Thyroid gland (tissue), 4 donors: ENCODE data around the gene SMURF1. TPM values are rescaled to one million over a fixed set of nuclear protein-coding genes. Genes with fewer than 3 reads are reported as not detected.

Experiments used
- DNase-seq, 2 donors: peaks; one replicate each; pipeline ENCODE4 v3.0.0-alpha.2; 2019
- H3K27ac ChIP-seq, 3 donors: fragments of 200-600 bp; sonication (generic); 1 replicate in 2 of 3; 2 replicates in 1 of 3; pipeline ENCODE4 v1.5.1; 2016 to 2019; ENCODE audit warnings: mild to moderate bottlenecking in 1 of 3, moderate library complexity in 1 of 3
- H3K27me3 ChIP-seq: fragments of 200-600 bp; sonication (generic); one replicate; pipeline ENCODE4 v1.5.1; 2019
- H3K36me3 ChIP-seq, 2 donors: fragments of 200-600 bp; sonication (generic); one replicate each; pipeline ENCODE4 v1.5.1; 2016 to 2019
- H3K4me1 ChIP-seq, 2 donors: fragments of 200-600 bp; sonication (generic); one replicate each; pipeline ENCODE4 v1.5.1; 2017 to 2019
- H3K4me3 ChIP-seq, 3 donors: fragments of 200-600 bp; sonication (generic); replicated peaks in 1 of 3; 1 replicate in 2 of 3; 2 replicates in 1 of 3; pipeline ENCODE4 v1.5.1; 2016; ENCODE audit warnings: mild to moderate bottlenecking in 1 of 3
- H3K9me3 ChIP-seq: fragments of 200-600 bp; sonication (generic); one replicate; pipeline ENCODE4 v1.5.1; 2017
- CTCF ChIP-seq, 6 experiments: fragments of 200-600 bp in 3 of 6; fragments of 450-650 bp in 3 of 6; sonication (generic) in 3 of 6; IDR thresholded peaks; one replicate each; pipeline ENCODE4 v1.5.1; 2016 to 2019; ENCODE audit warnings: antibody characterized with exemption in 6 of 6, mild to moderate bottlenecking in 2 of 6, inconsistent platforms in 1 of 6, moderate library complexity in 1 of 6
- POLR2A ChIP-seq, 2 donors: fragments of 450-650 bp; IDR thresholded peaks; one replicate each; pipeline ENCODE4 v1.6.1; 2017; ENCODE audit warnings: antibody characterized with exemption in 2 of 2, mild to moderate bottlenecking in 2 of 2, moderate library complexity in 1 of 2
- WGBS, 2 donors: methylation state at CpG; one replicate each; pipeline ENCODE4 v1.1.5; 2017; 5-methylcytosine and 5-hydroxymethylcytosine counted together
- intact Hi-C: fragments of 100-400 bp; cut with DNase I; formaldehyde crosslinking; loops from one replicate; pipeline ENCODE4 v1.15.1; 2023
- total RNA-seq, 4 donors: library from RNA; depleted of rRNA; stranded (reverse); fragments of >200 nt; gene quantifications; one replicate each; pipeline ENCODE4 v1.2.3, GENCODE V29; 2016

The SMURF1 gene
- total RNA-seq, 4 donors from 2014 or later: 13.9 to 20.6 (median 16.7) TPM

- 90 to 92% methylated on average over 1 of the region's 1 CpG for WGBS, 2 donors
- no peak for TF ChIP-seq POLR2A (IDR thresholded peaks at IDR 0.05)
- no peak for TF ChIP-seq CTCF (IDR thresholded peaks at IDR 0.05)
- Histone ChIP-seq H3K27ac (no peak overlapping the region), H3K4me3 (no peak overlapping the region), H3K4me1 (peaks cover 13 to 15% of the 10 kb centered on the region in 2 donors), H3K9me3 (no peaks in the 10 kb centered on the region), H3K27me3 (no peaks in the 10 kb centered on the region), H3K36me3 (no peaks in the 10 kb centered on the region)
- DNase-seq: no peak
- intact Hi-C loops: no loop called here
These were observed 27.8 kb downstream of the SMURF1 start for GRCh38 chr7:99116144-99116543.

- Histone ChIP-seq H3K4me1 (peaks cover 13 to 16% of the 10 kb centered on the region in 2 donors), H3K36me3 (no peaks in the 10 kb centered on the region), H3K27ac (no peak overlapping the region), H3K9me3 (no peaks in the 10 kb centered on the region), H3K4me3 (no peak overlapping the region), H3K27me3 (no peaks in the 10 kb centered on the region)
- 96 to 100% methylated on average over 1 of the region's 1 CpG for WGBS, 2 donors
- intact Hi-C loops: no loop called here
- TF ChIP-seq POLR2A (IDR thresholded peaks at IDR 0.05): no peak
- TF ChIP-seq CTCF (IDR thresholded peaks at IDR 0.05): no peak
- DNase-seq: no peak
These were observed 28.5 kb downstream of the SMURF1 start for GRCh38 chr7:99115379-99115778.

- no peak overlapping the region for H3K4me3 ChIP-seq
- H3K9me3 ChIP-seq: no peaks in the 10 kb centered on the region
- intact Hi-C loops: no loop called here
- H3K36me3 ChIP-seq: no peaks in the 10 kb centered on the region
- DNase-seq: no peak
- peaks cover 23 to 25% of the 10 kb centered on the region in 2 donors for H3K4me1 ChIP-seq
- H3K27ac ChIP-seq: no peak overlapping the region
- no peaks in the 10 kb centered on the region for H3K27me3 ChIP-seq
- TF ChIP-seq POLR2A (IDR thresholded peaks at IDR 0.05) (no peak), CTCF (IDR thresholded peaks at IDR 0.05) (no peak)
- WGBS, 2 donors: 93 to 100% methylated on average over 1 of the region's 1 CpG
These were observed 30.9 kb downstream of the SMURF1 start for GRCh38 chr7:99112979-99113378.

- Histone ChIP-seq H3K27me3 (no peaks in the 10 kb centered on the region), H3K9me3 (no peaks in the 10 kb centered on the region), H3K4me3 (no peak overlapping the region), H3K4me1 (peaks cover 28% of the 10 kb centered on the region in 2 donors), H3K36me3 (no peaks in the 10 kb centered on the region), H3K27ac (no peak overlapping the region)
- intact Hi-C loops: no loop called here
- TF ChIP-seq CTCF (IDR thresholded peaks at IDR 0.05) (no peak), POLR2A (IDR thresholded peaks at IDR 0.05) (no peak)
- 45 to 49% methylated on average over 2 of the region's 2 CpGs for WGBS, 2 donors
- DNase-seq: no peak
These were observed 31.8 kb downstream of the SMURF1 start for GRCh38 chr7:99112097-99112496.

GRCh38 chr7:99111591-99111990 lies 32.3 kb downstream of the SMURF1 start:
- H3K4me3 ChIP-seq: no peak overlapping the region
- peaks cover 28% of the 10 kb centered on the region in 2 donors for H3K4me1 ChIP-seq
- intact Hi-C loops: no loop called here
- no peaks in the 10 kb centered on the region for H3K36me3 ChIP-seq
- no peaks in the 10 kb centered on the region for H3K9me3 ChIP-seq
- no peak for DNase-seq
- TF ChIP-seq POLR2A (IDR thresholded peaks at IDR 0.05): no peak
- TF ChIP-seq CTCF (IDR thresholded peaks at IDR 0.05): no peak
- no peaks in the 10 kb centered on the region for H3K27me3 ChIP-seq
- no peak overlapping the region for H3K27ac ChIP-seq
